Activated CD8-positive, alpha-beta memory T cell treated with anti-CD3 and anti-CD28 coated beads, Interleukin-2, amount 50 U/mL, for 48 hours (primary cell): ENCODE measurements around the gene ZSWIM6.

Experiments
- DNase-seq: peaks from one replicate; pipeline ENCODE4 v3.0.0-alpha.2; 2020

ZSWIM6 gene

DNA sequence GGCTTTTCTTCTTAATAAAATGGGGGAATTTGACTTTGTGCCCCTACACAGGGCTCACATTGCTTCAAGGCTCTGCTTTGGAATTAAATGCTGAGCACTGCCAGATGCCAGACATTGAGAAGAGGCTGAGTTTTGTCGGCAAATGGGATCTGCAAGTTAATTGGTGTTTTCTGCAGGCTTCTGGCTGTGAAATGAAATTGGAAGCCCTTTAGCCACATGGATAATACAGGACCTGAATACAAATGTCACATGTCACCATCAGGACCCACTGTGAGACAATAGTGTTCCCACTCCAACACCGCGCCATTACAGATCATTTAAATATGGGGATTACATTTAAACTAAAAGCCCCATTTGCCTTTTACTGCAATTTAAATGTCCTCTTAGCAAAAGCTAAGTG lies 164.4 kb downstream of the ZSWIM6 start:
- DNase-seq: no peak

DNA sequence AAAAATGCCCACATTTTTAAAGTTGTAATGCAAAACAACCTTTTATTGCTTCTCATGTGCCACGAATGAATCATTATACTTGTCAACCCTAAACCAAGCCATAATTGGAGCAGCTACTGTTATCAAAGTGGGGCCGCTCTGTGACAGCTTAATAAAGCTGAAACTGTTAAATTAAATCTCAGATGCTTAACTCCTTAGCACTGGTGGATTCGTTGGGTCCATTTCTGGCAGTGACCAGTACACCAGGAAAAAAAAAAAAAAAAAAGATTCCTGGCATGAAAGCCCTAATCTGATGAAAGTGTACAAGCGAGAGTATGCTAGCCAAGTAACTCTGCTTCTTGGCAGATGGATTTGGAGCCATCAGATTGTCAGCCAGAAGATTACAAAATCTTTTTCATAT lies 164.8 kb downstream of the ZSWIM6 start:
- no peak for DNase-seq

DNA sequence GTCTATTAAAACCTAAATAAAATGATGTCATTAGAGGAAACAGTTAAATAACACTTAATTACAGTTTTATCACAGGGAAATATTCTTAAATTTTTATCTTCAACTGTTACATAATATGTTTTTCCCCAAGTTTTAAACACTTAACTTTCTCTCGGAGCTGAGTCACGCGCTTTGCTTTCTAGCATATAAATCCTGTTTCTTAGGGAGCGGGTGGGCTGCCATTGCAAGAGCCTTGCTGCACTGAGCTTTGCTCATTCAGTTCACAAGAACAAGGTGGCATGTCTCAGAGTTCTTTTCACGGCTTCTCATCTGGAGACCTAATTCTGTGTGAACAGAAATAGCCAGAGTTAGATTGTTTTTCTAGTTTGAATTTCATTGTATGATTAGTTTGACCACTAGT lies 166.1 kb downstream of the ZSWIM6 start:
- DNase-seq: no peak

DNA sequence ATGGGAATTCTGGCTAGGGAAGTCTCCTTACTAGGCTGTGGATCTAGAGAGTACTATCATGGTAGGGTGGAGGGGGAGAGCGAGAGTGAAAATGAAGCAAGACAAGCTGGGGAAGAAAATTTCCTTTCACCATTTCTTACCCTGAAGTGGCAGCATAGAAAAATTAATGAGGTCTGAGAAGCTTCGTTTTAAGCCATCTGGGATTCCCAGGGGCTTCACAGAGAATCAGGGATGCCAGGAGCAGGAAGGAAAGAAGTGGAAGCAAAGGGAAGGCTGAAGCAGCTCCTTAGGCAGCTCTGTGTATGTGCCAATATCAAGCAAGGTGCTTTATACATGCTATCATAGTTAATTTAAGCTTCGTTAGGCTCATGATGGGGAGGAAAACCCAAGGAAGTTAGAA lies 169.9 kb downstream of the ZSWIM6 start:
- DNase-seq: no peak

DNA sequence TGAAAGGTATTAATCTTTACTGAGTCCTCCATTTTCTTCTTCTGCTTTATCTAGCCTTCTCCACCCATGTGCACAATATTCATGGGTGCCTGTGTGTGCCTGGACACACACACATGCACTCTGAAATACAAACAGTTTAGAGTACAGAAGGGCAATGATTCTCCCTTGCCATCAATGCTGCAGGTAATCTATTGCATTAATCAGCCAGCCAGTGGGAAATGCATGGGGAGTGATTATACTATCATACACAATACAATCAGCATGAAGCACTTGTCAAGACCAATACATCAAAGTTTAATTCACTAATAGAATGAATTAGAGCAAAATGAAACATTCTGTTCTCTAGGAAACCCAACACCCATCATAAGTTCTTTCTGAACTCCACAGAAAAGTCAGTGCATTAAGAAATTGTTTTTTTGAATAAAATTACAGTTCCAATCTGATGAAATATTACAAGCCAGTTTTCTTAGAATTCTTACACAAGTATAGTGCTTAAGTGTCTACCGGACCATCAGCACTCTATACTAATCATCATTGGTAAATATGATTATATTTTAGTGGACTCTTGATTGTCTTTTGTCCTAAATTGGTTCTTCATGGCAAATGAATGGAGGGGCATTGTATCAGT lies 172.2 kb downstream of the ZSWIM6 start:
- no peak for DNase-seq

DNA sequence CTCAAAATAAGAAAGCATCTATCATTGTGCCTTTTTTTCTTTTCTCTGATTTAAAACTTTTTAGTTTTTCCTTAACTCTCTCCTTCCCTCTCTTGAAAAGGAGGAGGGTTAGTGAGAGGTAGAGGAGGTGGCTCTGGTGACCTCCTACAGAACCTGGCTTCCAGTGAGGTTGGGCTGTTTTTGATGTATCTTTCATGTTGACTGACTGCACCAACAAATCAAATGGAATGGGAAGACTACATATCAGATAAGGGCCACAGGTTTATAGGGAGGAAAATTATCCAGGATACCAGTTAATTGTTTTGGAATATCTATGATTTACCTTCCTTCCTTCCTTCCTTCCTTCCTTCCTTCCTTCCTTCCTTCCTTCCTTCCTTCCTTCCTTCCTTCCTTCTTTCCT lies 173.2 kb downstream of the ZSWIM6 start:
- DNase-seq: no peak

DNA sequence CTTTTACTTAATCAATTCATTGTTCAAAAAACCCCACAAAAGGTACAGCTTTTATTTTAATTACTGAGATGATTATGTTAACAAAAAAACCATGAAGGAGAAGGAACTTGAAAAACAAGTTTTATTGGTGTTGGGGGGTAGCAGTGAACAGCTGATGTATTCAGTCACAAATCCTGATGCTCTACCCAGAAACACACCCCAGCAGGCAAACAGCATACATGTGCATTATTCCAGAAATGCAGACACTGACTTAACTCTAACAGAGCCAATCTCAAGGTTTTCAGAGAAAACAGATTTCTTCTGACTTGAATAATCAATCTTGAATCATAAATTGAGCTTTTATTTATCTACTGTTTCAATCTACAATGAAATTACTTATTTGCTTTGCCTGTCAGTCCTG lies 175.2 kb downstream of the ZSWIM6 start:
- DNase-seq: no peak

DNA sequence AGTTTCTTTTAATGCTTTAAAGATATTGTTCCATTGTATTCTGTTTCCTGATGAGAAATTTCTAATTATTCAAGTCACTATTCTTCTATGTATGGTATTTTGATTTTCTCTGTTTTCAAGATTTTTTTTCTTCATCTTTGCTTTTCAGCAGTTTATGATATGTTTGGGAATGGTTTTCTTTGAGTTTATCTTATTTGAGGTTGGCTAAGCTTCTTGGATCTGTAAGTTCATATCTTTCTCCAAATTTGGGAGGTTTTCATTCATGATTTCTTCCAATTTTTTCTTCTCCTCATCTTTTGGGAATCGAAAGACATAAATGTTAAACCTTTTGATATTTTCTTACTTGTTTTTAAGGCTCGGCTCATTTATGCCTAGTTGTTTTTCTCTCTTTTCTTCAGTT lies 184.9 kb downstream of the ZSWIM6 start:
- DNase-seq: no peak

DNA sequence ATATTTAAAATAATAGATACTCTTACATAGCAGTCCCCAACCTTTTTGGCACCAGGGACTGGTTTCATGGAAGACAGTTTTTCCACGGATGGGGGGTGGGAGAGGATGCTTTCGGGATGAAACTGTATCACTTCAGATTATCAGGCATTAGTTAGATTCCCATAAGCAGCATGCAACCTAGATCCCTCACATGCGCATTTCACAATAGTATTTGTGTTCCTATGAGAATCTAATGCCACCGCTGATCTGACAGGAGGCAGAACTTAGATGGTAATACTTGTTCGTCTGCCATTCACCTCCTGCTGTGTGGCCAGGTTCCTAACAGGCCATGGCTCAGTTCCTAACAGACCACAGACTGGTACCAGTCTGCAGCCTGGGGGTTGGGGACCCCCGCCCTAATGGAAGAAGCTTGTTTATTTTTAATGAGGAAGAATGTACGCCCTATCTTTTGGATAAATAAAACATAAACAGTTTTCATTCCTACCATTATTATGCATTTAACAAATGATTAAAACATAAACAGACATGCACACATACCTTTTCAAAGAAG lies 187.7 kb downstream of the ZSWIM6 start:
- DNase-seq: no peak

DNA sequence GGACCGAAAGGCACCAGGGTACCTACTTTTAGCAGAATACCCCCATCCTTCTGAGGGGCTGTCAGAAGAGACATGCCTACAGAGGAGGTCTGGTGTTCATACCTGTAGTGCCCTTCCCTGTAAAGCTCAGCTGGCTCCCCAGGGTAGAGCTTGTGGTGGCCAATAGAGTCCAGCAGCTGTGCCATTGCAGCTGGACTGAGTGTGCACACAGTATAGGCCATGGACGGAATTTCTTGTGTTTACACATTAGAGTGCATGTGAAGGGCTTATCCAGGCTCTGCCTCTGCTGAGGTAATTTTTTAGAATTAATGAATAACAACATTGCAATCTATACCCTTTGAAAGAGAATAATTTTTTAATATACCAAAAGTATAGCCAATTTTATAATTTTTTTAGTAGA lies 191.0 kb downstream of the ZSWIM6 start:
- DNase-seq: no peak

DNA sequence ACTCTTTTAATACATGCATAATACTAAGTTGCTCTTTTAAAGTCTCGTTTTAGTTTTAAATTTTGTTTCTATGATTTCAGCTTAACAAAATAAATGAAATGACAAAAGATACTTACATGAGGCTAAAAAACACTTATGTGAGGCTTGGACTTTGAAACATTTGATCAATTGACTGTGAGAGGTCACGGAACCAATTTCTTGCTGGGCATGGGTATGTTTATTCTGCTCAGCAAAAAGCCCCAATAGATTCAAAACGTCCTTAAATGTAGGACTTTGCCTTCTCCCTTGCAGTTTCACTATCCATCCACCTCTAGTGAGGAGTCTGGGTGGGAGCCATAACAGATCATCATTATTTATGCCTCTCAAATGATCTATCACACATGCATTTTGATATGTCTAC lies 191.9 kb downstream of the ZSWIM6 start:
- no peak for DNase-seq

DNA sequence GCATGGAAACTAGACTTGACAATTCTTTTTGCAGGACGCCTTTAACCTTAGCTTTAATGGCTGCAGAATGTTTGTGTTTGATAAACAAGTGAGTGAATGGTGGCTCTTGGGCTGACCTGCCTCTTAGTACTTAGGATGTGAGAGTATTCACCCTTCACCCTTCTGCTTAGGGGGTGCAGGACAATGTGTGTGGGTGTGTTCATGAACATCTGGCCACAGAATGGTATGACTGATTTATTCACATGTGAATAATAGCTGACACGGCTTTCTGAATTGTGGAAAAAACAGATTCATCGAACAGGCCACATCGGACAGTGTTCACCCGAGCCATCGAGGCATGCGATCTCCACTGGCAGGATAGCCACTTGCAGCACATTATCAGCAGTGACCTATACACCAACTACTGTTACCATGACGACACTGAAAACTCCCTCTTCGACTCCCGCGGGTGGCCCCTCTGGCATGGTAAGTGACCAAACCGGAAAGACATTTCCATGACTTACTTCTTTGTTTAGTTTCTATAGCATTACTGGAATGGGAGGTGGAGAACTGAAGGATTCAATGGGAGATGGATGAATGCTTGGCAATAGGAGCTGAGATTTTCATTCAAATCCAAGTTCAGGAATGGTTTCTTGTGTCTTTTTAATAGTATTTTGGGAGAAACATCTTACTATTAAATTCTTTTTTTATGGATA lies 193.6 kb downstream of the ZSWIM6 start:
- DNase-seq: no peak

DNA sequence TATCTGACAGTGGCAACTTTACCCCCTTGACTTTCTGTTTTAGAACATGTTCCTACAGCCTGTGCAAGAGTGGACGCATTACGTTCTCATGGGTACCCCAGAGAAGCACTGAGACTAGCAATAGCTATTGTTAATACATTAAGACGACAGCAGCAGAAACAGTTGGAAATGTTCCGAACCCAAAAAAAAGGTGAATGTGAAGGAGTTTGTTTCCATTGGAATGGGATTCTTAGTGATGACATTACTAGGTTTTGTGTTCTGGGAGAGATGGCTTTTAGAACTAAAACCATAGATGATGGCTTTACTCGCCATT lies 194.1 kb downstream of the ZSWIM6 start:
- DNase-seq: no peak

DNA sequence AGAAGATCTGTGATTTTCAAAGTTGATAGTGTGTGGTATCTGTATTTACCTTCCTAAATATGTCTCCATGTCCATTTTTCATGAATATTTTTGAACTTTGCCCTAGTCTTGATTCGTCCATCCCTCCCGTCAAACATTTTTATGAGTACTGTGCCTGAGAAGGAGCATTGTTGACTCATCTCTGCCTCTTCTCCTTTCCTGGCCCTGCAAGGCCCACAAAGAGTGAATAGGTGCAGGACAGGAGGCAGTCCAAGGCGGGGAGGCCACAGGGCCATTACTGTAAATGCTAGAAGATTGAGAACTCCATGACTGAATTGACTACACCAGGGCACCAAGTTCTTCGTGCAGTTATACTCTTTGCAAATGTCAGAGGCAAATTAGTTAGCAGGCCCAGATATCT lies 200.9 kb downstream of the ZSWIM6 start:
- DNase-seq: no peak

DNA sequence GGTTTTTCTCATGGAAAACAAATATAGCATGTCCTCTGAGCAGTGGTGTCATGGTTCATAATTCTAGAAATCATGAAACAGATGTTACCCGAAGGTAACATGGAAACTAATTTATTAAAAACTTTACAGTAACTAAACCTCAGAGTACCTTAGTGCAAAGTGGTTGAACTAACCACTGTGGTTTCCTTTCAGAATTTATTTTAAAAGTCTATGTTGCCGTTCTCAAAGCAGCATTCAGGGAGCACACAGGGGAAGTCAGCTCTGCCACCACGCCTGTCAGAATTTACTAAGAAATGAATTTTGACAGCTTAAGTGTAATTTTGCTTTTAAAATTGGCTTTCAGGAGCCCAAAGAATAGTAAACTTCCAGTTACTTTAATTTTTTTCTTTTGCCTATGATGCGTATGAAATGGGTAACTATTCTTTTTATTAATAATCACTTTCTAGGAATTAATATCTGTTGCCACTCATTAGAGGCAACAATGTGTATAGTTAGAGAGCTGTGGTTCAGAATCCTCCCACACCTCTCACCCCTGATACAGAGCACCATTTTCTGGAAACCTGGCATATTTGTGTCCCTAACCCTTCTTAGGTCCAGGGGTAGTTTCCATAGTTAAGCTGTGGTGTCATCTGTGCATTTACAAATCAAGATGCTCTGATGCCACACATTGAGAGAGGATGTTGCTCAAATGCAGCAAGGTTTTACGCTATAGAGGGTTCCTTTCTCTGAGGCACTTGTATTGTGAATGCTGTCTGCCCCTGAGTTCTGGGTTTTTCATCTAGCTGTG lies 202.6 kb downstream of the ZSWIM6 start:
- no peak for DNase-seq

DNA sequence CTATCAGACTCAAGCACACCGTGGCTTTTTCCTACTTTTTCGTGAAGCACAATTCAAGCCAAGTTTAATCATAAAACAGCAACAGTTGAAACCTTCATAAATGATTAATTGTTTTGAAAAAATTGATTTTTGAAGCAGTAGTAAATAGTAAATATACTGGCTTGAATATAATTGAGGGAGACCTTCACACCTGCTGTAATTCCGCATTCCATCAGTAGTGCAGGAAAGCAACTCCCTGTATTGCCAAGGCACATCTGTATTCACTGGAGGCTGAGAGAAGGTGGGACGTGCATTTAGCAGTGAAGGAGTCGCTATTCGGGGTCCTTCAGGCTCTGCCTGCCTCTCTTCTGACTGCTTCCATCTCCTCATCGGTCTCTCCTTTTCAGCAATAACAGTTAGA lies 203.8 kb downstream of the ZSWIM6 start:
- DNase-seq: no peak

DNA sequence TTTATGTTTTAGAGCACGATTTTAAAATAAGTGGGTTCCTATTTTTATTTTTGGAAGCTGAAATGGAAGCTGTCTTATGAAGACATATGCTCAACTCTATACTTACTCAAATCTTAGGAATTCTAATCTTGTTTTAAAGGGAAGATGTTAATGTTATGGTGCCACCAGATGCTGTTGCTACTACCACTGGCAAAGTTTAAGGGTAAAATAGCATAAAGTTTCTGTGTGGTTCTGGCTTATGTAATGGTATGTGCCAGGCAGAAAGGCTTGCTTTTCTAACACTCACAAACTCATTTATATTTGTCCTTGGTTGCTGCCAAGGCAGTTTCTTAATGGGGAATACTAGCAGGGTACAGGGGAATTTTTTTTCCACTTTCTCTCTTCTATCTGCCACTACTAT lies 204.9 kb downstream of the ZSWIM6 start:
- DNase-seq: no peak

DNA sequence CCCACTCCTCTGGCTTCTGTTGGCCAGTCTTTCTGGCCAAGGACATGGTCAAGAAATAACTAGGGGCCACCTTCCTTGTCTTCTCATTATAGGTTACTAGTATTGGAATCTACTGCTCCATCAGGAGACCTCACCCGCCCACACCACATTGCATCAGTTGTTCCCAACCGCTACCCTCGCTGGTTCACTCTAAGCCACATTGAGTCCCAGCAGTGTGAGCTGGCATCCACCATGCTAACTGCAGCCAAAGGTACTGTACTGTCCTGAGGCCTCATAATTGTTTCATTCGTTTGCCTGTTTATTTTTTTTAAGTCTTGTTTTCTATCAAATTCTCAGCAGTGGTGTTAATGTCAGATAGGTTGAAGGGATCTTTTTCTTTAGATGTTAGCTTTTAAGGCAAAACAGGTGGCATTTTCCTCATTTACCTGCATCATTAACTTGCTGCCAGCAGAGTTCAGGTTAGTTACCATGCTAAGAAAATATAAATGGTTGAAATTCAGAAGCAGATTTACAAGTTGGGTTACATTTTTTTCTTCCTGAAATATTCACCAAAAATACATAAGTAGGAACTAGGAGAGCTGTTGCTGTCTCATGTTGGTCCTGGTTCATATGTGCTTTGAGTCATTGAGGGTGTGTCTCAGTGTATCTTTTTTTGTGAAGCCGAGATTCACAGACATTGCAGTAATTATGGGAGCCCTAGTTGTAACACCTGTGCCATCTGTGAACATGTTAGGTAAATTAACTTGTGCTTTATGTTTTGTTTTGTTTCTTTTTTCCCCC lies 206.9 kb downstream of the ZSWIM6 start:
- DNase-seq: no peak

DNA sequence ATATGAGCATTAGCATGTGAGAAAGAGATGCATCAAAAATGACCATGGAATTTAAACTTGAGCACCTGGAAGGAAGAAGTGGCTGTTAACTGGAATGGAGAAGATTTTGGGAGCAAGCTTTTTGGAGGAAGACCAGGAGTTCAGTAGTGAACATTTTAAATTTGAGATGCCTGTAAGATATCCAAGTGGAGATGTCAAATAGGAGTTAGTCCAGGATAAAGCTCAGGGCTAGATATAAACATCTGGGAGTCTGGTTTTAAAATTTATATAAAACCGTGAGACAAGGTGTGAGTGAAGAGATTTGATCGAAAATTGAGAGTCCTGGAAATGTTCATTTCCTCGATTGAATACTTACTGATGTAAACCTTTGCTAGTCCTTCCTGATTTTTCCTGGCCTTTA lies 217.5 kb downstream of the ZSWIM6 start:
- no peak for DNase-seq

DNA sequence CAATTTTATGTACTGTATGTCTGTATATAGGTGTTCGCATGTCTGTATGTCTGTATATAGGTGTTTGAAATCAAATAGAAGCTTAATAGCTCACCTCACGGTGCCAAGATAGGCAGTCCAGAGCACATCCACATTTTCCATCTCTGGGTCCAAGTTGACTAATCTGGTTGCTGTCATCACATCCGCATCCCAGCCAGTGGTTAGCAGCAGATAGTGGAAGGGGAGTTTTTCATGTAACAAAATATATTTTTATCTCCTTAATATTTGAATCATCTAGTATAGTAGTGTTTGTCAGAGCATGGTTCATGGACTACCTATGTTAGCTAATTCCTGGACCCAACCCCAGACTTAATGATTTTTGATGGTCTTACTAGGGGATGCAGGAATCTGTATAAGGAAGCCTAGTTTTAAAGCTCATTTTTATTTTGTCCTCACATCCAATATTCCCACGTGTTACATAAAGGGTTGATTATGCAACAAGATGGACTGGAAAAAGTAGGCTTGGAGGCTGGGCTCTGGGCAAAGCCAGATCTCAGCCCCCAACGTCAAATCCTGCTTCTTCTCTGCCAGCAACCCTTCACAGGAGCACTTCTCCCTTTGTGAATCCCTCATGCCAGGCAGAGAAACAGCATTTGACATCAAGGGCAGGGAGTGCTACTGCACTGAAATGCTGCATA lies 219.7 kb downstream of the ZSWIM6 start:
- no peak for DNase-seq

DNA sequence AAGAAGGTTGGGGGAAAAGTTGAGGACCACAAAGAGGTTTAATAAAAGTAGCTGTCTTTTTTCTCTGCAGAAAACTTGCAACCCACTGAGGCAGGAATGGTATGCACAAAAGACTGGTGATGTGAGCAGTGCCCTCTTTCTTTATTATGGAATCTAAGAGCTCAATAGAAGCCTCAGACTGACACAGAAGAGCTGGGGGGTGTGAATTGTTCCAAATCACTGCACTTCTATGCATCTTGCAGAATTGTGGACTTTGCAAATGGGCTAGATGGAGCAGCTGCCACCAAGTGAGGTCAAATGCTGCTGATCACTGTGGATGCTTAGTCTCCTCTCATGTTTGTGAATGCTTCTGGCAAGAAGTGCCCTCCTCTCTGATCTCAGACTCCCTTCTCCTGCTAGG lies 227.1 kb downstream of the ZSWIM6 start:
- no peak for DNase-seq

DNA sequence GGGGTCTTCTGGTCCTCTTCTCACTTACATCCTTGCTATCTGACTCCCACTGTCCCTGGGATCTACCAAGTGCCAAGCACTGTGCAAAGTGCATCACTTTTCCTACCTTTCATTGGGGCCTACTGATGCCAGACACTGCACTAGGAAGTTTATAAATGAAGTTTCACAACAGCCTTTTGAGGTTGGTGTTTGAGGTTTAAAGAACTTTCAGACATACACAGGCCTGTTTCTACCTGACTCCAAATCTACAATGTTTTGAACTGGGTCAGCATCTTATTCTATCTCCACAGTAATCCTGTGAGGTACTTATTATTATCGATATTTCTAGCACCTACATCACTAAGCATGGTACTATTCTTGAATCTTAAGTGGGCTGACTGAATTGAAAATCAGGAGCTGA lies 227.7 kb downstream of the ZSWIM6 start:
- DNase-seq: no peak

DNA sequence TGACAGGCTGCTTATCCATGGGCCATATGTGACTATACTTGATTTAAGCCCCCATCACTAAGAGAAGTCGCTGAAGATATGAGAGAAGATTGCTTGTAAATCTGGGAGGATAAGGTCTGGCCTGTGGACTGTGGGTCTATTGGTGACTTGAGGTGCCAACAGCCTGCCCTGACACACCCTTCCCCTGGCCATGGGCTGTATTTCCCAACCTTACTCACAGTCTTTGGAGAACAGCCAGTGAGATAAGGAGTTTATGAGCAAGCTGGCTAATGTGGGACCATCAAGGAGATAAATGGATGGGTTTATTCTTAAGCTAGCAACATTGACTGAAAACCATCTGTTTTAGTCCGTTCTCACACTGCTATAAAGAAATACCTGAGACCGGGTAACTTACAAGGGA lies 231.3 kb downstream of the ZSWIM6 start:
- DNase-seq: no peak
